Upper lobe of right lung (tissue), 1 donor: ENCODE results near the gene UBE2Q1. TPM values are rescaled to one million over a fixed set of nuclear protein-coding genes. Genes with fewer than 3 reads are reported as not detected.

Experiments used
- ATAC-seq: fragments of 200-7000 bp; cut with Tn5 transposase; one replicate; pipeline ENCODE4 v1.9.1; 2020; ENCODE audit warnings: mild to moderate bottlenecking, moderate library complexity
- DNase-seq: peaks from one replicate; pipeline ENCODE4 v3.0.0-alpha.2; 2020
- H3K27ac ChIP-seq: fragments of 200-600 bp; one replicate; pipeline ENCODE4 v1.8.0; 2022
- H3K27me3 ChIP-seq: fragments of 200-600 bp; one replicate; pipeline ENCODE4 v1.8.0; 2022; ENCODE audit warnings: mild to moderate bottlenecking
- H3K36me3 ChIP-seq: fragments of 200-600 bp; one replicate; pipeline ENCODE4 v1.8.0; 2022
- H3K4me1 ChIP-seq: fragments of 200-600 bp; one replicate; pipeline ENCODE4 v1.8.0; 2022
- H3K4me3 ChIP-seq: fragments of 200-600 bp; one replicate; pipeline ENCODE4 v1.8.0; 2022; ENCODE audit warnings: mild to moderate bottlenecking
- H3K9me3 ChIP-seq: fragments of 200-600 bp; one replicate; pipeline ENCODE4 v1.8.0; 2022
- intact Hi-C: fragments of 100-400 bp; cut with DNase I; formaldehyde crosslinking; loops from one replicate; pipeline ENCODE4 v1.11.0; 2022
- total RNA-seq: library from RNA; stranded (reverse); fragmentation: NEBNext Ultra II Directional; extraction: Animal tissue kit (Norgen Biotek cat#: 25700); gene quantifications from one replicate; pipeline ENCODE4 v1.2.1, GENCODE V29; 2021
- TF ChIP-seq, protein P1 (sequence below): fragments of 200-600 bp; IDR thresholded peaks from one replicate; pipeline ENCODE4 v1.8.0; 2022; ENCODE audit warnings: antibody characterized with exemption
- donor health status: DM: no; HTN: yes; CAD: no; lungs with severe emphysema.

Gene UBE2Q1
- total RNA-seq, 1 donor from 2014 or later, result 93.5 TPM

DNA sequence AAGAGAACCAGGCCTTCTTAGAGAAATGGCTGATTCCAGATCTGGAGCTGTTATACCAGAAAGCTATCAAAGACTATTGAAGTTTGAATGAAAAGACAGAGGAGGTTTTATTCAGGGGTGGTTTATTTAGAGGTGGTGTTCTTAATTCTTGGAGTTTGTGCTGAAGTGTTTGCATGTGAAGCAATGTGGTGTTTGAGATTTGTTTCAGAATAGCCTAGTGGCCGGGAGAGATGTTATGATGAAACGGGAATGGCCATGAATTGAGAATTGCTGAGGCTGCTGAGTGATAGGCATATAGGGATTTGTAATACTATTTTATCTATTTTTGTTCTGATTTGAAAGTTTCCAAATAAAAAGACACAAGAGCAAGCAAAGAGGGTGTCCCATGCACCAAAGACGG, 45.7 kb downstream of the UBE2Q1 start:
- Histone ChIP-seq H3K27me3 (no peaks in the 10 kb centered on the region), H3K27ac (no peak overlapping the region), H3K4me3 (no peak overlapping the region), H3K4me1 (no peaks in the 10 kb centered on the region), H3K36me3 (no peaks in the 10 kb centered on the region), H3K9me3 (no peaks in the 10 kb centered on the region)
- peak; percentile 47 for ATAC-seq
- TF ChIP-seq, protein P1, sequence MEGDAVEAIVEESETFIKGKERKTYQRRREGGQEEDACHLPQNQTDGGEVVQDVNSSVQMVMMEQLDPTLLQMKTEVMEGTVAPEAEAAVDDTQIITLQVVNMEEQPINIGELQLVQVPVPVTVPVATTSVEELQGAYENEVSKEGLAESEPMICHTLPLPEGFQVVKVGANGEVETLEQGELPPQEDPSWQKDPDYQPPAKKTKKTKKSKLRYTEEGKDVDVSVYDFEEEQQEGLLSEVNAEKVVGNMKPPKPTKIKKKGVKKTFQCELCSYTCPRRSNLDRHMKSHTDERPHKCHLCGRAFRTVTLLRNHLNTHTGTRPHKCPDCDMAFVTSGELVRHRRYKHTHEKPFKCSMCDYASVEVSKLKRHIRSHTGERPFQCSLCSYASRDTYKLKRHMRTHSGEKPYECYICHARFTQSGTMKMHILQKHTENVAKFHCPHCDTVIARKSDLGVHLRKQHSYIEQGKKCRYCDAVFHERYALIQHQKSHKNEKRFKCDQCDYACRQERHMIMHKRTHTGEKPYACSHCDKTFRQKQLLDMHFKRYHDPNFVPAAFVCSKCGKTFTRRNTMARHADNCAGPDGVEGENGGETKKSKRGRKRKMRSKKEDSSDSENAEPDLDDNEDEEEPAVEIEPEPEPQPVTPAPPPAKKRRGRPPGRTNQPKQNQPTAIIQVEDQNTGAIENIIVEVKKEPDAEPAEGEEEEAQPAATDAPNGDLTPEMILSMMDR, result no peak
- intact Hi-C loops, result no loop called here
- no peak for DNase-seq

GRCh38 chr1:154503898-154504297, 54.6 kb downstream of the UBE2Q1 start:
- no peaks in the 10 kb centered on the region for H3K27me3 ChIP-seq
- intact Hi-C loops, result no loop called here
- ATAC-seq, result no peak

GRCh38 chr1:154502744-154503115, 55.7 kb downstream of the UBE2Q1 start:
- Histone ChIP-seq H3K9me3 (no peaks in the 10 kb centered on the region), H3K27ac (peak overlapping the region; percentile 84), H3K4me3 (peak overlapping the region; percentile 61), H3K27me3 (no peaks in the 10 kb centered on the region), H3K36me3 (peaks cover 11% of the 10 kb centered on the region), H3K4me1 (peaks cover 16% of the 10 kb centered on the region)
- intact Hi-C loops, result no loop called here
- ATAC-seq (peak; percentile 26), DNase-seq (no peak)
- TF ChIP-seq, protein P1, result no peak

More at GRCh38 chr1:154503898-154504297, 54.6 kb downstream of the UBE2Q1 start:
- no peak for DNase-seq
- TF ChIP-seq, protein P1, result no peak
- Histone ChIP-seq H3K4me1 (peaks cover 12% of the 10 kb centered on the region), H3K4me3 (no peak overlapping the region), H3K36me3 (peaks cover 4% of the 10 kb centered on the region), H3K9me3 (no peaks in the 10 kb centered on the region), H3K27ac (no peak overlapping the region)

- Histone ChIP-seq H3K36me3 (peaks cover 11% of the 10 kb centered on the region), H3K4me3 (peak within 1 kb of the TSS; percentile 61), H3K27me3 (no peaks in the 10 kb centered on the region), H3K27ac (peak within 1 kb of the TSS; percentile 84), H3K4me1 (peaks cover 22% of the 10 kb centered on the region), H3K9me3 (no peaks in the 10 kb centered on the region)
- intact Hi-C loops, result no loop called here
- DNase-seq, result peak; percentile 80
- peak; percentile 85 for ATAC-seq
- TF ChIP-seq, protein P1, result no peak
Measured at GRCh38 chr1:154502066-154502743, 56.3 kb downstream of the UBE2Q1 start, which contains the start of the genes SHE and TDRD10. Gene SHE (minus strand): TSS chr1:154502412. CDS start chr1:154502026, 386 bp downstream. Gene TDRD10 (plus strand): TSS chr1:154502219. CDS start chr1:154506904, 4,685 bp downstream.

GRCh38 chr1:154501423-154502065, 56.9 kb downstream of the UBE2Q1 start:
- Histone ChIP-seq H3K4me1 (peaks cover 26% of the 10 kb centered on the region), H3K4me3 (peak overlapping the region; percentile 61), H3K36me3 (peaks cover 11% of the 10 kb centered on the region), H3K27me3 (no peaks in the 10 kb centered on the region), H3K9me3 (no peaks in the 10 kb centered on the region), H3K27ac (peak overlapping the region; percentile 84)
- DNase-seq (peak; percentile 90), ATAC-seq (peak; percentile 81)
- TF ChIP-seq, protein P1, result no peak
- intact Hi-C loops, result no loop called here
